ENCODE results near the gene ZNF772.
"Not testable (repeated sequence)": the region's sequence is repeated elsewhere in the genome, so short reads cannot be mapped to it uniquely, and the experiment has no call there.

GRCh38 chr19:57500400-57500799, 23.0 kb upstream of the ZNF772 start:
- not testable (repeated sequence) for TF ChIP-seq ZNF274 (IDR thresholded peaks at IDR 0.05; ENCODE audit: low read depth, low read length); SUZ12 (IDR thresholded peaks at IDR 0.05; ENCODE audit: extremely low read depth, insufficient read depth, insufficient read length)
